GM19193 (cell line): ENCODE results near the gene MRPL37.

Experiments used
- POLR2A ChIP-seq: IDR thresholded peaks from 4 replicates; pipeline ENCODE4 v1.6.1; 2011; ENCODE audit not compliant: insufficient read depth, insufficient read length; ENCODE audit errors: extremely low read depth

Gene MRPL37

GRCh38 chr1:54225378-54225777, 25.4 kb downstream of the MRPL37 start:
- no peak for TF ChIP-seq POLR2A

DNA sequence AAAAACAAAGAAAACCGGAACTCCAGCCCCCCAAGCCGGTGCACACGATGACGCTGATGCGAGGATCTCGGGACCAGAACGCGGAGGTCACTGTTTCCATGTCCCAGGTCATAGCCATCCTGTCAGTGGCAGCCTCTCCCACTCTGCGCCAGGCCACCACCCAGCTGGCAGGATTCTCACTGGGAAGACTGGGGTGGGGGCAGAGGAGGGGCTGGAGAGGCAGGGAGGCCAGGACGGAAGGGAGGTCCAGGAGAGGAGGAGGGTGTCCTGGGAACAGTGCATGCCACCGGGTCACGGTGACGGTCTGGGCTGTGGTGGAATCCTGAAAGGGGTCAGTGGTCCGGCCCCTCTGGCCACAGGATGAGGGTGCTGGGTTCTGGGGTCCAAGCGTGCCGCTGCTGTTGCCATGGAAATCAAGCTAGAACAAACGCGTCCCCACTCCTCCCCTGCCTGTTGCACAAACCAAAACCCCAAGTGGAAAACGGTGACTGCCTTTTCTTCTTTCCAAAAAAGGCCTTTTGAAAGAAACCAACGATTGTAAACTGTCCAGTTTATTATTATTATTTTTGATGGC, 26.1 kb downstream of the MRPL37 start:
- TF ChIP-seq POLR2A: no peak

DNA sequence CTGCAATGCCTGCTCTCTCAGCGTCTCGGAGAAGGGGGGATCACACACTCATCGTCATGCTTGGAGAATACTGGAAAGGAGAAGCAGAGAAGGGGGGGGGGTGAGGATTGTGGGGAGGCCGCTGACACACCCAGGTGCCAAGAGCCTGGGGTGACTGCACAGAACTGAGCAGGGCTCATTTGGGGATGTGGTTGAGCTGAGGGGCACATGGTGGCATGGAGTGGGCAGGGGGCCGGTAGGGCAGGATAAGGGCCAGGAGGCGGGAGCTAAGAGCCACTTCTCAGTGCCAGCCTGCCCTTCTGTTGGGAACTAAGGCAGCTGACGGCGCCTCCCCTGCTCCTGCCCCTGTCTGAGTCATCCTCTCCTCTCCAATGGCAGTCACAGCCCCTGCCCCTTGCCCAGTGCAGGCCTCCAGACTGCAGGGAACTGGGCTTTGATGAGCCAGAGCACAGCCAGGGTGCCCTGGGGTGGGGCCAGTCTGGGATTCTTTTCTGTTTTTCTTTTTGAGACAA, 27.2 kb downstream of the MRPL37 start:
- TF ChIP-seq POLR2A: no peak

GRCh38 chr1:54227891-54228310, 27.9 kb downstream of the MRPL37 start:
- no peak for TF ChIP-seq POLR2A

DNA sequence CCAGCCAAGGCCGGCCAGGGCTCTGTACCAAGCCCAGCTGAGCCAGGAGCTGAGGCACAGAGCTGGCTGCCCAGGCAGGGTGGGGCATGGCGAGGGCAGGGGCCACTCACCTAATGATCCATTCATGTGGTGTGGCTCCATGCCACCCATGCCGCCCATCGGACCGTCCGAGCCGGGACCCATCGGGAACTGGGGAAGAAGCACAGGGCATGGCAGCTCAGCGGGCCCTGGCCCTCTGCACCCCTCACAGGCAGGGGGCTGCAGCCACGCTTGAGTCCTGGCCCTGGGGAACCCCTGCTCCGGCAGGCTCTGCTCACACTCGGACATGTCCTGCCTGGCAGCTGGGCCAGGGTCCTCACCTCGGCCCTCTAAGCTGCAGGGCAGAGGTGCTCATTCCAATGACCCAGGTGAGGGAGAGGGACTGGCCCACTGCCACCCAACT, 28.7 kb downstream of the MRPL37 start:
- TF ChIP-seq POLR2A: no peak

DNA sequence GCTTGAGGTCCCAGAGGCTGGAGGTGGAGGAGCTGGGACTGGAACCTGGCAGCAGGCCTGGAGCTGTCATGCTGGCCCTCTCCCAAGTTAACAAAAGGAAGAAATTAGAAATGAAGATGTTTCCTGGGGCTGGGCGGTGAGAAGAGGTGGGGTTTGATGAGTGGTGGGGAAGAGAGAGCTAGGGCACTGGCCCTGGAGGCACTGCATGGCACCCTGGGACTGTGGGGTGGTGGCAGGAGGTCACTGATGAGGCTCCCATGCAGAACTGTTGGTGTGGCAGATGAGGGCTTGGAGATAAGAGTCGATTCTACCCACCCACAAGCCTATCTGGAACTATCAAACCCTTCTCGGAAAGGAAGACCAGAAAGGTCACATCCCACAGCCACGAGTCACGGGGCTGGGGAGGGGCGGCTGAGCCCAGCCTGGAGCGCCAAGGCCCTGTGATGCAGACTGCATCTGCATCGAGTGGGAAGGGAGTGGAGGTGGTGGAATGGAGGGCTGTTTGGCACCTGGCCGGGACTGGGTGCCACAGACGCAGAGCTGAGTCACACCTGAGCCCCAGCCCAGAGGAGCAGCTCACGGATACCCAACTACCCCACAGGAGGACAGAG, 29.4 kb downstream of the MRPL37 start:
- no peak for TF ChIP-seq POLR2A

- no peak for TF ChIP-seq POLR2A
These were observed 30.8 kb downstream of the MRPL37 start for GRCh38 chr1:54230507-54231339.

DNA sequence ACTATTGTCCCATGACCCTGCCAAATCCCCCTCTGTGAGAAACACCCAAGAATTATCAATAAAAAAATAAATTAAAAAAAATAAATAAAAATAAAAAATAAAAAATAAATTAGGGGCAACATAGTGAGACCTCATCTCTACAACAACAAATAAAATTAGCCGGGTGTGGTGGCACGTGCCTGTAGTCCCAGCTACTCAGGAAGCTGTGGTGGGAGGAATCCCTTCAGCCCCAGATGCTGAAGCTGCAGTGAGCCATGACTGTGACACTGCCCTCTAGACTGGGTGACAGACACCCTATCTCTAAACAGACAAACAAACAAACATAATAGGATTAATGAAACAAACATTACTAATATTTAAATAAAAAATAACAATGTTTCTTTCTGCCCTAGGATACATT, 34.3 kb downstream of the MRPL37 start:
- no peak for TF ChIP-seq POLR2A

DNA sequence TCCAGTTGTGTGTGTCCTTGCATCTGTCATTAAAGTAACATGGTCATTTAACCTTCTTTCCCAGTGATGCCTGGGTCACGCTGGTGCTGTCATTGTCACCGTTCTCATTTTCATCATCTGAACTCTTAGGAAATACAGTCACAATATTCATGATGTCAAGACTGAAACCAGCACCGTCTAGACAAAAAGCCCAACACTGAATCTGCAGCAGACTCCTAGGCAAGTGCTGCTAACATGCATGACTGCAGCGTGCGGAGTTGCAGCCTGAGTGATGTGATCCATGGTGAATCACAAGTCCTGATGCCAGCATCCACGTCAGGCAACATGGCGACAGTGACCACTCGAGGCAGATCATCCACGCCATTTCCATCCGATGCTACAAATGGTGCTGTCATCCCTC, 37.6 kb downstream of the MRPL37 start:
- no peak for TF ChIP-seq POLR2A

GRCh38 chr1:54238353-54239034, 38.5 kb downstream of the MRPL37 start:
- no peak for TF ChIP-seq POLR2A

DNA sequence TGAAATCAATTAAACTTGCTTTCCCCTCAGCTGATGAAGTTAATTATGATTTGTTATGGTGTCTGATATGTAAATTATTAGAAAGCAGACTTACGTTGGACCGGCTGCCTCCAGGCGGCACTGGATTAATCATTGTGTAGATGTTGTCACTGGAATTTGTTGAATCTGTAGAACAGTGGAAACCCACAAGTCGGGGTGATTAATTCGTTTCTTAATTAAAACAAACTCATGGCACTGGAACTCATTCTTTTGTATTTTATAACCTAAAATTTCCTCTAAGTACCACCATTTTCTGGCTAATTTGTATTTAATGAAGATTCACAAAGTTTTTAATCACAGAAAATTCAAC, 39.0 kb downstream of the MRPL37 start:
- no peak for TF ChIP-seq POLR2A

GRCh38 chr1:54239631-54240031, 39.7 kb downstream of the MRPL37 start:
- no peak for TF ChIP-seq POLR2A

DNA sequence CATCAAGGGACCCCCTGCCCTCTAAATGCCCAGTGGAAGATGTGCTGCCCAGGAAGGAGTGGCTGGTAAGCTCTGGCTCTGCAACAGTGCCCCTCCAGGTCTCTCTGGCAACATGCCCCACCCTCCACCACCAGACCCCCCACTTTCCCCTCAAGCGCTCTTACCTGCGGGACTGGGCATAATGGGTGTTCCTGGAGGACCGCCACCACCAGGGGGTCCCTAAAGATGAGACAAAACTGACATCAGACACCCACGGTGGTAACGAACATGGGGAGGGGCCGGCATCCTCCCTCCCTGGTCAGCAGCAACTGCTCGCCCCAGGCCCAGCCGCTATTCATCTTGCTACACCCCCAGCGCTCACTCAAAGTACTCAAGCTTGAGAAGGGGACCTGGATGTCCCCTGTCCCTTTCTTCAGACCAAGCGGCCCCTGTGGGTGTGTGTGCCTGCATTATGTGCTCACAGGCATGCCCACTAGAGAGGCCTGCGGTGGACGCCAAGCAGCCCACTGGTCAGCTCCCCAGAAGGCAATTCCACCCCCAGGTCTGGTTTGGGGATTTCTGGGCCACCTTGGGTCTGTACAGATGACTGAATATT, 40.9 kb downstream of the MRPL37 start:
- no peak for TF ChIP-seq POLR2A

DNA sequence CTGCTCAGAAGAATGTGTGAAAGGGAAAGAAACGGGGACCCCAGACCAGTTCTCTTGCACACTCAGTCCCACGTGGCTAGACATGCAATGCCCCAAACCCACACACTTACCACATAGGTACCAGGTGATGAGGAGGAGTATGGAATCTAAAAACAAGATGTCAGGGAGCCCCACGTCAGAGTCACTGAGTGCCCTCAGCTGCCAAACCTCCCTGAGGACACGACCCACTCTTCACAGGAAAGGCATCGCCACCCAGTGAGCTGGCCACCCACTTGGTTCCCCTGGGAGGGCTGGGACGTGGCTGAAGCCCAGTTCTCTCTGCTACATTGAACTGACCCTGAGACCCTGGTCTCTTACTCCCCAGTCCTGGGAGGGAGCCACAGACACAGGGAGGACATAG, 41.4 kb downstream of the MRPL37 start:
- no peak for TF ChIP-seq POLR2A

DNA sequence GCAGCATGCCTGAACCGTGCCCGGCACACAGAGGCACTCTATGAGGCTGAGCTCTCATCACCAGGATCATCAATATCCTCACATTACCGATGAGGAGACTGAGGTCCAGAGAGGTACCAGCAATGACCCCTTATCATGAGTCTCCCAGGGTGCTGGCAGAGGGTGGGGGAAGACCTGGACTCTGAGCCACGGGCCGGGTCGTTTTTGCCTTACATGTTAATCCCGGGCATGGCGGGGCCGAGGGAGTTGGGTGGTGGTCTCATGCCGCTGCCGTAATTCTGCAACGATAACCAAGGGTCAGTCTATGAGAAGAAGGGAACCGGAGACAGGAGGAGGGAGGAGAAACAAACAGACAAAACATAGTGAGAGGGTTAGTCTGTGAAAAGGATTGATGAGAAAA, 43.1 kb downstream of the MRPL37 start:
- TF ChIP-seq POLR2A: no peak
